ENCODE data around the gene GIT2.
"Not testable (repeated sequence)": the region's sequence is repeated elsewhere in the genome, so short reads cannot be mapped to it uniquely, and the experiment has no call there.

GIT2 gene

DNA sequence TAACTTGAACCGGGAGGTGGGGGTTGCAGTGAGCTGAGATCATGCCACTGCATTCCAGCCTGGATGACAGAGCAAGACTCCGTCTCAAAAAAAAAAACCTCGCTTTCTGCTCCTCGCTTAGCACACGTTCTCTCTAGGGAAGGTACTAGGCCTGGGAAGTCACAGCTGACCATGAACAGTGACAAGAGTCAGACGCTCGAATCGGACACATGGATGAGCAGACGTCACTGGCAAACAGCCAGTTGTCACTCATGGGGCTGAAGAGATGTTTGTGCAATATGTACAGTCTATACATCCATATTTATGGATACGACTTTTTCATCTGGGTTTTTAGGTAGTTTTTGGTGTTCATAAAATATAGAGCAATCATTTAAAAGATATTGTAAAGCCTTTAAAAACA lies 76.7 kb downstream of the GIT2 start:
- DNase-seq (ENCODE audit: low spot score) = no peak

DNA sequence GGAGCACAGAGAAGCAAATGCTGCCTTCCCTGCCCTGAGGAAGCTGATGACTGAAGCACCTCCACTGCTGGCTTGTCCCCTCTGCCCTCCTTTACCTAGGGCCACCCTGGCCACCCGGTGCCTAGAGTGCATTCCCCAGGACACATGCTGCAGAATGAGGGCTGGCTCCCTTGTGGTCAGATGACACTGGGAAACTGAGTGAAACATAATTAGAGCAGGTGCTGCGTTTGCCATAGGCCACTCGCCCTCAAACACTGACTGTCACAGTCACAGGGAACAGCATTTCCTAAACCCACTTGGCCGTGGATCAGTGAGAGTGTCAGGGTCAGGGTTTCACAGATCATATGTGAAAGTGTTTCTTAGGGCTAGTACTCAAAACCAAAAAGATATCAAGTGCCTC lies 80.1 kb downstream of the GIT2 start:
- DNase-seq (ENCODE audit: low spot score) = no peak

DNA sequence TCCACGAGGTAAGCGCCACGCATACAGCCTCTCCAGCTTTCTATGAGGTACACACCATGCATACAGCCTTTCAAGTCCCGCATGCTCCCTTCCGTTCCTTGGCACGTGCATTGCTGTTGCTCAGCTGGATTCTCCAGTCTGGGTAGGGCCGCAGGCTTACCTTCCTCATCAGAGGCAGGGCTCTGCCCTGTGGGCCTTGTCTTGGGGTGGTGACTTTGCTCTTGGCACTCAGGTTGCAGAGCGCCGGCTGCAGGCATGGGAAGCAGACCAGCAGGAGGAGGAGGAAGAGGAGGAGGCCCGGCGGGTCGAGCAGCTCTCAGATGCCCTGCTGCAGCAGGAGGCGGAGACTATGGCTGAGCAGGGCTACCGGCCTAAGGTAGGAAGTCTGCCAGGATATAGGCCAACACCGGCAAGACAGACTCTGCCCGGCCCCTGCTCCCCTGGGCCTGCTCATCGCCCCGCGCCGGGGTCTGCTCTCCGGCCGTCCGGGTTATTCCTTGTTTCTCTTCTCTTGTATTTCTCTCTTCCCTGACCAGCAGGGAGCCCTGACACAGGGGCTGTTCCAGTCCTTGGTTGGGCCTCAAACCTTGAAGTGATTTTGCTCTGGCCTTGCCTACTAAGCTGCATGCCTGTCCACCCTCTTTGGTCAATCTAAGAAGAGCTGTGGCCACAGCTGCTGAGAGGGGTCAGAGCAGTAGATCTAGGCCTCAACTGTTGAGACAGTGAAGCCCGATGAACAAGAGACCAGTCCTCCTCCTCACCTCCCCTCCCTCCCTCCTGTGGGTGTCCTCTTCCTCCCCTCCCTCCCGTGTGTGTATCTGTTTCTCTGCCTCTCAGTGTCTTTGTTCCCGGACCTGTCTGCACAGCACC lies 80.8 kb downstream of the GIT2 start:
- no peak for DNase-seq (ENCODE audit: low spot score)

DNA sequence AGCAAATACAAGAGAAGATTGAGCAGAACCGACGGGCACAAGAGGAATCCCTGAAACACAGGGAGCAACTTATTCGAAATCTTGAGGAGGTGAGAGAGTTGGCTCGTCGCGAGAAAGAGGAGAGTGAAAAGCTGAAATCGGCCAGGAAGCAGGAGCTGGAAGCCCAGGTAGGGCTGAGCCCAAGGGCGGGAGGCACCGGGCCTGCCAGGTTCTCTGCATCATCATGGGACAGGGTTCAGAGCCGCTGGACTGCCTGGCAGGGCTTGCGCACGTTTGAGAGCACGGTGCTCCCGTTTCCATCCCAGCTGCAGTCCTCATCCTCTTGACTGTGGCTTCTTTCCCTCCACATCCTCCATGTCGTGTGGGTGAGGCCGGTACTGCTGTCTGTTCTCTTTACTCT lies 81.7 kb downstream of the GIT2 start:
- DNase-seq (ENCODE audit: low spot score) = no peak

DNA sequence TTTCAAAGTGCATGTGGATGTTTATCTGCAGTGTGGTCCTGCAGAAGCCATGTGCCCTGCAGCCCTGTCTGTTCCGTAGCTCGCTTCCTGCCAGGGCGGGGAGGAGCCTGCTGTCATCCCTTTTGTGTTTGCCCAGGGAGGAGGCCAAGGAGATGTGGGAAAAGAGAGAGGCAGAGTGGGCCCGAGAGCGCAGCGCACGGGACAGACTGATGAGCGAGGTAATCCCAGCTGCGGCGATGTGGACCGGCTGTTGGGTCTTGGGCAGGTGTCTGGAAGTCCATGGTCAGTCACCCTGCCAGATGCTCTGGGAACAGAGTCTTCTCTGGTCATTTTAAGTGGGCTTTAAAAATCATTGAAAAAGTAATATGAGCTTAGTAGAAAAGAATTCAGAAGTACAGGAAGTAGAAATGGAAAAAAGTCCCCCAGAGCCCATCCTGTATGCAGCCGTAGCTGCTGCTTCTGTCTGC lies 83.3 kb downstream of the GIT2 start:
- no peak for DNase-seq (ENCODE audit: low spot score)

DNA sequence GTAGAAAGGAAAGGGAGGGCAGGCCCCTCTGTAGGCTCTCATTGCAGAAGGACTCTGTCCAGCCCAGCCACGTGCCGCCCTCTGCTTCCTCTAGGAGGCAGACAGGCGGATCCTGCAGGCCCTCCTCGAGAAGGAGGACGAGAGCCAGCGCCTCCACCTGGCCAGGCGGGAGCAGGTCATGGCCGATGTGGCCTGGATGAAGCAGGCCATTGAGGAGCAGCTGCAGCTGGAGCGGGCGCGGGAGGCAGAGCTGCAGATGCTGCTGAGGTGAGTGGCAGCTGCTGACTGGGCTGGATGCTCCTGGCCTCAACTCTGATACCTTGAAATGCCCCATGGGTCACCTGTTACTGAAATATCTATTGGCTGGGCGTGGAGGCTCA lies 85.2 kb downstream of the GIT2 start:
- no peak for DNase-seq (ENCODE audit: low spot score)

DNA sequence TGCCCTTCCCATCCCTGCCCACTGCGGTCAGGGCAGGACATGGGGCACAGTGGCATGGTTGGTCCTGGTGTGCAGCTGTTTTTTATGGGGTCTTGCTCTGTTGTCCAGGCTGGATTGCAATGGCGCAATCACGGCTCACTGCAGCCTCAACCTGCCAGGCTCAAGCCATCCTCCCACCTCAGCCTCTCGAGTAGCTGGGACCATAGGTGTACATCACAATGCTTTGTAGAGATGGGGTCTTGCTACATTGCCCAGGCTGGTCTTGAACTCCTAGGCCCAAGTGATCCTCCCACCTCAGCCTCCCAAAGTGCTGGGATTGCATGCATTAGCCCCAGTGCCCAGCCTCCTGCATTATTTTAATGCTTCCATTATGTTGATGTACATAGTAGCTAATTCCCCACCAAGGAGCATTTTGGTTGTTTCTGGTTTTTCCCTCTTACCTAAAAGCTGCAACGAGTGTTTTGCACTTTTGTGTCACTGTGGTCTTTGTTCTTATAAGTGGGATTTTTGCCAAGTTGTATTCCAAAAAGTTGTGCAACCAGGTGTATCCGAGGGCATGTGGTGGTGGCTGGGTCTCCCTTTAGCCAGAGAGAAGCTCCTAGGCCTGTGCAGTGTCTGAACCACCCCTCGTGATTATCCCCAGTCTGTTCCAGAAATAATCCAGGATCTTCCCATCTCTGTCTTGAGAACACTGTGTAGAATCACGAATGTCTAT lies 85.8 kb downstream of the GIT2 start:
- no peak for DNase-seq (ENCODE audit: low spot score)

DNA sequence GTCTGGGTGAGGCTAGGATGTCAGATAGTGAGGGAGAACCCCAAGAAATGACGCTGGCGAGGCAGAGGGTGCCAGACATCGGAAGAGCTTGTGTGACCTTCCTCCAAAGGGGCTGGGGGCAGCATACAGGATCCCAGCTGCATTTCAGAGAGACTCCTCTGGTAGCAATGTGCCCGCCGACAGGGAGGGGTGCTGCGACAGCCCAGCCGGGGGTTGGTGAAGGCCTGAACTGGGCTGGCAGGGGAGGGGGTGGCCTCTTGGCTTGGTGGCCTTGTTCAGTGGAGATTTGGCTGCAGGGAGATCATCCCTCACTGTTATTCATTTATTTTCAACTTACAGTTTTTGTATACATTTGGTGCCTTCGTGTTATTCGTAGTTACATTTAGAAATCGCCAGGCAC lies 90.9 kb downstream of the GIT2 start:
- DNase-seq (ENCODE audit: low spot score) = no peak

DNA sequence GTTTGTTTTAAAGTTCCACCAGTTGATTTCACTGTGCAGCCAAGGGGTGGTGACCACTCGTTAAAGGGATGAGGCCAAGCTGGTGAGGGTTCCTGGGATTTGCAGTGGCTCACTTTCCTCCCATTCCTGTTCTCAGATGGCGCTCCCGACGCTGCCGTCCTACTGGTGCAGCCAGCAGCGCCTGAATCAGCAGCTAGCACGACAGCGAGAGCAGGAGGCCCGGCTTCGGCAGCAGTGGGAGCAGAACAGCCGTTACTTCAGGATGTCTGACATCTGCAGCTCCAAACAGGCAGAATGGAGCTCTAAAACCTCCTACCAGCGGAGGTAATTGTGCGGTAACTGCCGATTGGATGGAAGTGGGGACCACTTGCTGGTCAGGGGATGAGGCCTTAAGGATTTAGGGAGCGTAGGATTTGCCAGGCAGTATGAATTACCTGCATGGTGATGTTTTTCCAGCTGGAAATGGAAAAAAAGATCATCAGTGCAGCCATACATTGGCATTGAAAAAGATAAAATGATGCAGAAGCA lies 93.2 kb downstream of the GIT2 start:
- peak; percentile 39 for DNase-seq (ENCODE audit: low spot score)

DNA sequence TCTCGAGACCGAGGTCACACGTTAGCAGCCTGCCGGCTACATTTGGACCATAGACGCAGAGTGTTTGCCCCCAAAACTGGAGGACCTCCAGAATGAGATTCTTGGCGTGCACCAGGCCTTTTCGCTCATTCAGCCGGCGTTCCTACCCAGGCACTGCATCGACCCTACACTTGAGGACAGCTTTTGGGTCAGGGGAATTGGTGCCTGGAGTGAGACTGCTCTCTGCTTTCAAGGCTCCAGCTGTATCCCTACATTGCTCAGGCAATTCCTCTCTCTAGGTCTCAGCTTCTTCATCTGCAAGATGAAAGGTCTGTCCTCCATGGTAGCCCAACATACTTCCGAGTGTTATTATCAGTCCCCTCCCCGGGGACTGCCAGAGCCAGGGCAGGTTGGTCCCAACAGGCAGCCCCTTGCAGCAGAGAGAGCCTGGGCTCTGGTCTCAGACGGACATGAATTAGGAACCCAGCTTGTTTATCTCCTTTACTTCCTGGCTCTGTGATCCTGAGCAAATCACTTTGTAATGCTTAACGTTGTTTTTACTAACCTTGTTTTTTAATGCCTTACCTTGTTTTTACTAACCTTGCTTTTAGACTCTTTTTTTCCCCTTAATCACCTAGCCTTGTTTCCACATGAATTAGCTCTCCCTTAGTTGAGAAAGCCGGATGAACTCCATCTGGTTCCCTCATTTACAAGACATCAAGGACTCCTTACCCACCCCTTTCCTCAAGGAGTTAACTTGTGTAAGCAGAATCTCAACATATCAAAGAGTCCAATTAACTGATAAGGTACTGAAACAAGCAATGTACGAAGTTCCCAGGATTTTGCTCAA lies 95.2 kb downstream of the GIT2 start:
- no peak for DNase-seq (ENCODE audit: low spot score)

DNA sequence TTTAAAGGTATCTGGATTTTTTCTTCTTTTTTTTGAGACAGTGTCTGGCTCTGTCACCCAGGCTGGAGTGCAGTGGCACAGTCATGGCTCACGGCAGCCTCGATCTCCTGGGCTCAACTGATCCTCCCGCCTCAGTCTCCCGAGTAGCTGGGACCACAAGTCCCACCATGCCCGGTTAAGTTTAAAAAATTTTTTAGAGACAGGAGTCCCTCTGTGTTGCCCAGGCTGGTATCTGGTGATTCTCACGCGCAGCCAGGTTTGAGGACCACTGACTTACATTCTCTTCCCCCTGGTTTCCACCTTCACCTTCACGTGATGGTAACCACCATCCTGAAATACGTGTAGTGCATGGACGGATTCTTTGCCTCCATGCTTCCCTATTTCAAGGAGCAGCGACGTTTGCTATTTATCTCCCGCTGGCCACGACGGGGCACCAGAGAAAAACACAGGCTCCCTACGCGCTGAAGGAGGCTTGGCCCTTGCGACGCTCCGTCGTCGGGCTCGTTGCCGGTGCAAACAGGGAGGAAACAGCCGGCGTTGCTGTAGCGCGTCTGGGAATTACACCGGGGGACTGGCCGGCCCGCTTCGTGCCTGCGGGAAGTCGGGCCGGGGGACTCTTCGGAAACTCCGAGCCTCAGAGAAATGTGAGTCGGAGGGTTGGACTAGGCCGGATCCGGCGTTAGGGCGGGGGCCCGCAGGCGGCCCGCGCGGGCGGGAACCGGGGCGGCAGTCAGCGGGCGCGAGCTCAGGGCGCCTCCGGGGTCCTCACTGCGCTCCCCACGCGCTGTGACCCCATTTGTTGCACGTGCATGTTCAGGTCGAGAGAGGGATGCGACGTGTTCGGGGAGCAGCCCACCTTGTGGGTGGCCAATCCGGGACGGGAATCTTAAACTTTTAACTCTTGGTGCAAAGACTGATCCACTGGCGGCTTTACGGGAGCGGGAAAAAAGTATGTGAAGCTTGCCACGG lies 96.1 kb downstream of the GIT2 start, which contains the start of gene TCHP:
Gene TCHP (plus strand): TSS at position 492 of the 969 bp plus-strand sequence. CDS start 2,753 bp downstream, outside the sequence.
- peak; percentile 96 for DNase-seq (ENCODE audit: low spot score)

DNA sequence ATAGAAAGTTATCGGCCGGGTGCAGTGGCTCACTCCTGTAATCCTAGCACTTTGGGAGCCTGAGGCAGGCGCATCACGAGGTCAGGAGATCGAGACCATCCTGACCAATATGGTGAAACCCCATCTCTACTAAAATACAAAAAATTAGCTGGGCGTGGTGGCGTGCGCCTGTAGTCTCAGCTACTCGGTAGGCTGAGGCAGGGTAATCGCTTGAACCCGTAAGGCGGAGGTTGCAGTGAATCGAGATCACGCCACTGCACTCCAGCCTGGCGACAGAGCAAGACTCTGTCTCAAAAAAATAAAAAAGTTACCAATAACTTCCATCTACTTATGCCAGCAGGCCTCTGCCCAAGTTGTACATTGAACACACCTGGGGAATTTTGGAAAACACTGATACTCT lies 96.8 kb downstream of the GIT2 start:
- DNase-seq (ENCODE audit: low spot score) = not testable (repeated sequence)

DNA sequence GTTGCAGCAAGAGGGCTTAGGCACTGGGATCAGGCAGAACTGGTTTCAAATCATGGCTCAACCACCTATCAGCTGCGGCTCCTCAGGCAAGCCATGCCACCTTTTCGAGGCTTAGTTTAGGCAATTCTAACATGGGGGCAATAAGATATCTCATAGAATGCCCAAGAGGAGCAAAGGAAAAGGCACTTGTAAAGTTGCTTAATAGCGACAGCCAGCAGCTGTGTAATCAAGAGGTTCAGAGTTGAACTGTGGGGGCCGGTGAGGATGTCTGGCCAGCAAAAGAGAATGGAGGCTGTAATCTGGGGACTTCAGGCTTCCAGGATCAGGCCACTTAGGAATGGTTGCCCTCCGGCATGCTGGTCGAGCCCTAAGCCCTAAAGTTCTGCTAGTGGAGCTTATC lies 99.1 kb downstream of the GIT2 start:
- no peak for DNase-seq (ENCODE audit: low spot score)

DNA sequence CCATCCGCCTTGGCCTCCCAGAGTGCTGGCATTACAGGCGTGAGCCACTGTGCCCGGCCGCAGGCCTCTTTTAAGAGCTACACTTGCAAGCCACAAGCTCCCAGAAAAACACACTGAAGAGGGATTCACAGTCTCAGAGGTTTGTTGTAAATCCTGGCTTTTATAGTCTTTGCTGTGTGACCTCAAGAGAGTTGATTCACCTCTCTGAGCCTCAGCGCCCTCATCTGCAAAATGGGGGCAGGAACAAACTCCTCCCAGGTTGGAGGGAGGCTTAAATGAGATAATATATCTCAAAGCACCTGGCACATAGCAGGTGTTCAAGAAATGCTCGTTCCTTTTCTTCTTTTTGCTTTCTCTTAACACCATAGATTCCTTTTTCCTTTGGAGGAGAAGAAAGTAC lies 100.0 kb downstream of the GIT2 start:
- no peak for DNase-seq (ENCODE audit: low spot score)

DNA sequence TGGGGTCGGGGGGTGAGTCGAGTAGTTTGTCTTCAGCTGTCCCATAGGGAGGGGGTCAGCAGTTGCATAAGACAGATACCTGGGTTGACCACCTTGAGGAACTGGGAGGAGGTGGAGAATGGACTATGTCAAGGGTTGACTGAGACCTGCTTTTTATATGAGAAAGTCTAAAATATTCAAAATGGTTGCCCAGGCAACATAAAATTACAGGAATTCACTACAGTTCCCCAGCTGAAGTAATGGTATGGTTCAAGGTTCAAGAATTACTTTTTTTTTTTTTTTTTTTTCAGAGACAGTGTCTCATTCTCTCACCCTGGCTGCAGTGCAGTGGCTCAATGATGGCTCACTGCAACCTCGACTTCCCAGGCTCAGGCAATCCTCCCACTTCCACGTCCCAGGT lies 101.2 kb downstream of the GIT2 start:
- no peak for DNase-seq (ENCODE audit: low spot score)

DNA sequence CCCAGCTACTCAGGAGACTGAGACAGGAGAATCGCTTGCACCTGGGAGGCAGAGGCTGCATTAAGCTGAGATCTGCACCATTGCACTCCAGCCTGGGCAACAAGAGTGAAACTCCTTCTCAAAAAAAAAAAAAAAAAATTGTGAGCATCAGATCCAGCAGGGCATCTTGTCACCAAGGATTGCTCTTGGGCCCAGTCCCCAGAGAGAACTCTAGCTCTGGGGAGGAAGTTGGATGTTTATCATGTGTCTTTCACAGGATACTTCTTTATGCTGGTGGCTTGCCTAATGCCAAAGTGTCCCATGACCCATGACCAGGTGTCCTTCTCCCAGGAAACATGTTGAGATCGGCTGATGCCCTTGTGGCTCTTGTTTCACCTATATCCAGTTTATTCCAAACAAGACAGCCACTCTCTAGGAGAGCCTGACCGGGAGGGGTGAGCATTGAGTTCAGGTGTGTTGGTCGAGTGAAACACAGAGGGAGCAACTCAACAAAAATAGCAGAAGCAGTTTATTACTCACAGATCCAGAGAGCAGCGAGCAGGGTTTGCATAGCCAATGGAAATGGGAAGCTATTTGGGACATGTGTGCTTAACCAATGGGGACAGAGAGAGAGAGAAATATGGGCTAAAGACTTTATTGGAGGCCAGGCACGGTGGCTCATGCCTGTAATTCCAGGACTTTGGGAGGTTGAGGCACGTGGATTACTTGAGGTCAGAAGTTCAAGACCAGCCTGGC lies 102.7 kb downstream of the GIT2 start:
- DNase-seq (ENCODE audit: low spot score) = no peak

DNA sequence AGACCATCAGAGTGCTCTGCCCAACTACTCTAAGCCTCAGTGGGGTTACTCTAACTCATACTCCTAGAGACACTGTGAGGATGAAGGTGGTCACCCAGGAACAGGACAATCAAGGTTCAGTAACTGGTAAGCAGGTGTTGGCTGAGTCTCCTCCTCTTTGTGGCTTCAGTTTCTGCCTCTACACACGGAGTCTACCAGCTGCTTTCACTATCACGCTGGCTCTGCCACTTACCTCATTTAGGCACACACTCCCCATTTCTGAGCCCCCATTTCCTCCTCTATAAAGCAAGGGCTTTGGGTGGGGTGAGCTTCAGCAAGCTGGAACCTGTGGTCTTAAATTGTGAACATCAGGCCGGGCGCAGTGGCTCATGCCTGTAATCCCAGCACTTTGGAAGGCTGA lies 103.4 kb downstream of the GIT2 start:
- DNase-seq (ENCODE audit: low spot score) = no peak

DNA sequence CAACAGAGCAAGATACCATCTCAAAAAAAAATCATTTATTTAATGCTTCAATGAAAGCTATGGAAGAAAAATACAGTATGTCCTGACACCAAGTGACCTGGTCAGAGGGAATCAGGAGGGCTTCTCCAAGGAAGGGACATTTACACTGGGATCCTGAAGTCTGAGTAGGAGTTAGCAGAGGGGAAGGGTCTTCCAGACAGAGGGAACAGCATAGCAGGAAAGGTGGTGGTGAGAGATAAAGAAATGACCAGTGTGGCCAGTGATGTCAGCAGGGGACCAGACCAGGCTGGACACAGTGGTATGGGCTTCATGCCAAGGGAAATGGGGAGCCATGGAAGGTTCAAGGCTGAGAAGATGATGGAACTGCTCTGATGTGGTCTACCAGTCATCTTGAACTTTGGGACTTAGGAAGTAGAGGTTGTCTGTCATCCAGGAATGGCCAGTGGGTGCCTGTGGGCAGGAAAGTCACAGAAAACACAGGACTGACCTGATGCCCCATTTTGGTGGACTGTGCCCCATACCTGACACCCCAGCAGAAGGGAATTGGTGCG lies 103.9 kb downstream of the GIT2 start:
- DNase-seq (ENCODE audit: low spot score) = no peak

DNA sequence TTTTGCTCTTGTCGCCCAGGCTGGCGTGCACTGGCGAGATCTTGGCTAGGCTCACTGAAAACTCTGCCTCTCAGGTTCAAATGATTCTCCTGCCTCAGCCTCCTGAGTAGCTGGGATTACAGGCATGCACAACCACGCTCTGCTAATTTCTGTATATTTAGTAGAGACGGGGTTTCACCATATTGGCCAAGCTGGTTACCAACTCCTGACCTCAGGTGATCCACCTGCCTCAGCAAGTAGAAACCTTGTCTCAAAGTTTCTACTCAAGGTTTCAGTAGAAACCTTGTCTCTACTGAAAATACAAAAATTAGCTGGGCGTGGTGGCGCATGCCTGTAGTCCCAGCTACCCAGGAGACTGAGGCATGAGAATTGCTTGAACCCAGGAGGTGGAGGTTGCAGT lies 104.4 kb downstream of the GIT2 start:
- DNase-seq (ENCODE audit: low spot score) = not testable (repeated sequence)

DNA sequence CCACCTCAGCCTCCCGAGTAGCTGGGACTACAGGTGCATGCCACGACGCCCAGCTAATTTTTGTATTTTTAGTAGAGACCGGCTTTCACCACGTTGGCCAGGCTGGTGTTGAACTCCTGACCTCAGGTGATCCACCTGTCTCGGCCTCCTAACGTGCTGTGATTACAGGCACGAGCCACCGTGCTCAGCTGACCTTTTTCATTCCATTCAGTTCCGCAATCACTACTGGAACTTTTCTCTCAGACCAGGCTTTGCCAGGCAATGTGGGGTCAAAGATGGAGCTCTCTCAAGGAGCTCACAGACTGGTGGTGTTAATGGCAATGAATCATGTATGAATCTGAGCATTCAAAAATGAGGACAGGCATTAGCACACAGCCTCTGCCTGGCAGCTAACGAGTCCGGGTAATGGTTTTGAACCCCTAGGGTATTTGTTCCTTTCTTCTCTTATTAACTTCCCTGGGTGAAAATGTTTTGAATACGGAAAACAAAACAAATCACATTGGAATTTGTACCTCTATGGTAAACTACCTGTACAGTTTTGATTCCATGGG lies 105.5 kb downstream of the GIT2 start:
- DNase-seq (ENCODE audit: low spot score) = no peak

Data from Ammon's horn (tissue), 1 donor.